Liver (tissue), 3 donors: ENCODE results near the gene HNRNPA0.

ENCODE experiments used
- CTCF ChIP-seq: fragments of 150-350 bp; IDR thresholded peaks from 2 replicates; pipeline ENCODE4 v1.5.1; 2017; ENCODE audit warnings: improper control_type of control experiment, low read depth, low read length; ENCODE audit not compliant: missing input control
- SP1 ChIP-seq: IDR thresholded peaks from 2 replicates; pipeline ENCODE4 v1.6.1; 2018; ENCODE audit warnings: antibody characterized with exemption, mild to moderate bottlenecking
- TF ChIP-seq, protein P1 (sequence below): IDR thresholded peaks from 2 replicates; pipeline ENCODE4 v1.6.1; 2016; ENCODE audit warnings: antibody characterized with exemption
- donor health status: healthy.
- donor health status: healthy.

DNA sequence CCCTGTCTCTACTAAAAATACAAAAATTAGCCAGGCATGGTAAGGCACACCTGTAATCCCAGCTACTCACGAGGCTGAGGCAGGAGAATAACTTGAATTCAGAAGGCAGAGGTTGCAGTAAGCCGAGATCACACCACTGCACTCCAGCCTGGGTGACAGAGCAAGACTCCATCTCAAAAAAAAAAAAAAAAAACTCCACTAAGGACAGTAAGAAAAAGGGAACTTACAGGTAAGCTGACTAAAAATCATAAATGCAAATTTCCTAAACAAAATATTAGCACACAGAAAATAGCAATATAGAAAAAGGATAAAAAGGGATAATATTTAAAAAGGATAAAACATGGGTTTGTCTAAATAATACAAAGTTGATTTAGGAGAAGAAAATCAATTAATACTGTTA lies 27.9 kb upstream of the HNRNPA0 start:
- TF ChIP-seq CTCF (no peak), SP1 (no peak)
- TF ChIP-seq, protein P1, sequence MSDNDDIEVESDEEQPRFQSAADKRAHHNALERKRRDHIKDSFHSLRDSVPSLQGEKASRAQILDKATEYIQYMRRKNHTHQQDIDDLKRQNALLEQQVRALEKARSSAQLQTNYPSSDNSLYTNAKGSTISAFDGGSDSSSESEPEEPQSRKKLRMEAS: no peak
